ENCODE data around the gene ZNF292. TPM values are rescaled to one million over a fixed set of nuclear protein-coding genes. Genes with fewer than 3 reads are reported as not detected.

Gene ZNF292
- total and polyA plus RNA-seq, 10 of the 15 experiments (the other 5 are each of a cell fraction or from before 2014, with no cell fraction given) = 11.1 to 57.6 (median 30.6) TPM

GRCh38 chr6:87281426-87281825 lies 126.1 kb downstream of the ZNF292 start (continued):
- TF ChIP-seq ESRRA (IDR thresholded peaks at IDR 0.05; ENCODE audit: low read length) (no peak), CTCF (IDR thresholded peaks at IDR 0.05 in 2 of 3, conservative IDR thresholded peaks at IDR 0.05 in 1 of 3; ENCODE audit: control insufficient read depth in 2 of 3, extremely low read depth in 1 of 3, insufficient read depth in 1 of 3, low read depth in 3 of 3, low read length in 3 of 3) (no peak), SKIL (IDR thresholded peaks at IDR 0.05; ENCODE audit: low read depth, poor library complexity, severe bottlenecking) (no peak), ZNF384 (IDR thresholded peaks at IDR 0.05; ENCODE audit: borderline replicate concordance, low read depth, low read length) (no peak), RELB (IDR thresholded peaks at IDR 0.05; ENCODE audit: low read depth) (no peak), ZBTB40 (IDR thresholded peaks at IDR 0.05; ENCODE audit: borderline replicate concordance) (no peak), TCF3 (IDR thresholded peaks at IDR 0.05; ENCODE audit: borderline replicate concordance, insufficient read depth, low read depth, low read length) (no peak), ZNF207 (IDR thresholded peaks at IDR 0.05; ENCODE audit: borderline replicate concordance) (no peak), SP1 (IDR thresholded peaks at IDR 0.05; ENCODE audit: low read depth, low read length) (no peak), PML (IDR thresholded peaks at IDR 0.05; ENCODE audit: low read length) (no peak), LARP7 (IDR thresholded peaks at IDR 0.05) (no peak)
